Peyer's patch (tissue), 4 donors: ENCODE data around the gene PNKP.

Source experiments
- POLR2A ChIP-seq, 2 donors: fragments of 450-650 bp; IDR thresholded peaks; one replicate each; pipeline ENCODE4 v1.5.1; 2017; ENCODE audit warnings: antibody characterized with exemption in 2 of 2, mild to moderate bottlenecking in 2 of 2, moderate library complexity in 2 of 2
- TF ChIP-seq, protein P1 (sequence below), 6 experiments: fragments of 450-650 bp in 4 of 6; fragments of 200-600 bp in 2 of 6; sonication (generic) in 1 of 6; IDR thresholded peaks; one replicate each; pipeline ENCODE4 v1.5.1; 2017 to 2019; ENCODE audit warnings: antibody characterized with exemption in 6 of 6, mild to moderate bottlenecking in 3 of 6, moderate library complexity in 1 of 6

DNA sequence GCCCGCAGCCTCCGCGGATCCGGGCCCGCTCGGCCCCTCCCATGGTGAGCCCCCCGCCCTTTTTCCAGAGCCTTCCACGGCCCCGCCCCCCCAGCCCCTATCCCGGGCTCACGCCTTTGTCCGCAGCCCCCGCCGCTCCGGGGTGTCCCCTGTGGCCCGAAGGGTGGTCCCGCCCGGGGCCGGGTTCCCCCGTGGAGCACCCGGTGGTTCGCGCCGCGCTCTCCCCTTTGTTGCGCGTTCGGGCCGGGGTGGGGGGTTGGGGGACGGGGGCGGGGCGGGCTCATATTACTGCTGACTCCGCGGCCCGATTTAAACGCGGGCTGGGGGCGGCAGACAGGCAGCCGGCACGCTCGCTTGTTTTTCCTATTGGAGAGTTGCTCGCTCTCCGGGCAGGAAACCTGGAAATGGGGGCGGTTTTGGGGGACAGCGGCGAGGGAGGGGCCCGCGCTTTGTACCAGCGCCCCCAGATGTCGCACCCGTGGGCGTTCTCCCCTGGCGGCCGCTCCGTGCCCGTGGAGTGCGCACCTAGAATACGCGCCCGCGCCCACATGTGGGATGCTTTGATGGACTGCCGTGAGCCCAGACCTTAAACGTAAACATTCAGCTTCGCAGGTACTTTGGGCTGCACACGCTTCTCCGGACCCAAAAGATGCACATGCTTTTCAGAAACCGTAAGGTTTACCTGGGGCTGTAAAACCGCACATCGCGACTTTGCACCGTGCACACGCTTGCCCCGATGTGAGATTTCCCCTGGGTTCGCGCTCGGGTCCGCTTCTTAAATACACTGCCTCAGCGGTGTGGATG is 15.7 kb downstream of the PNKP start:
- no peak for TF ChIP-seq POLR2A (IDR thresholded peaks at IDR 0.05)
- TF ChIP-seq, protein P1, sequence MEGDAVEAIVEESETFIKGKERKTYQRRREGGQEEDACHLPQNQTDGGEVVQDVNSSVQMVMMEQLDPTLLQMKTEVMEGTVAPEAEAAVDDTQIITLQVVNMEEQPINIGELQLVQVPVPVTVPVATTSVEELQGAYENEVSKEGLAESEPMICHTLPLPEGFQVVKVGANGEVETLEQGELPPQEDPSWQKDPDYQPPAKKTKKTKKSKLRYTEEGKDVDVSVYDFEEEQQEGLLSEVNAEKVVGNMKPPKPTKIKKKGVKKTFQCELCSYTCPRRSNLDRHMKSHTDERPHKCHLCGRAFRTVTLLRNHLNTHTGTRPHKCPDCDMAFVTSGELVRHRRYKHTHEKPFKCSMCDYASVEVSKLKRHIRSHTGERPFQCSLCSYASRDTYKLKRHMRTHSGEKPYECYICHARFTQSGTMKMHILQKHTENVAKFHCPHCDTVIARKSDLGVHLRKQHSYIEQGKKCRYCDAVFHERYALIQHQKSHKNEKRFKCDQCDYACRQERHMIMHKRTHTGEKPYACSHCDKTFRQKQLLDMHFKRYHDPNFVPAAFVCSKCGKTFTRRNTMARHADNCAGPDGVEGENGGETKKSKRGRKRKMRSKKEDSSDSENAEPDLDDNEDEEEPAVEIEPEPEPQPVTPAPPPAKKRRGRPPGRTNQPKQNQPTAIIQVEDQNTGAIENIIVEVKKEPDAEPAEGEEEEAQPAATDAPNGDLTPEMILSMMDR (IDR thresholded peaks at IDR 0.05): no peak
